GM19025 (cell line): Measurements from ENCODE around the gene MOSMO.
"Not testable (repeated sequence)": the region's sequence is repeated elsewhere in the genome, so short reads cannot be mapped to it uniquely, and the experiment has no call there.

ENCODE experiments used
- ATAC-seq: cut with Tn5 transposase; IDR thresholded peaks from one replicate; pipeline ENCODE4 v1.9.1; 2021; ENCODE audit warnings: mild to moderate bottlenecking, low read depth, moderate library complexity; ENCODE audit not compliant: unreplicated experiment

Gene MOSMO

GRCh38 chr16:22088642-22089041, 80.7 kb downstream of the MOSMO start:
- ATAC-seq, result no peak

DNA sequence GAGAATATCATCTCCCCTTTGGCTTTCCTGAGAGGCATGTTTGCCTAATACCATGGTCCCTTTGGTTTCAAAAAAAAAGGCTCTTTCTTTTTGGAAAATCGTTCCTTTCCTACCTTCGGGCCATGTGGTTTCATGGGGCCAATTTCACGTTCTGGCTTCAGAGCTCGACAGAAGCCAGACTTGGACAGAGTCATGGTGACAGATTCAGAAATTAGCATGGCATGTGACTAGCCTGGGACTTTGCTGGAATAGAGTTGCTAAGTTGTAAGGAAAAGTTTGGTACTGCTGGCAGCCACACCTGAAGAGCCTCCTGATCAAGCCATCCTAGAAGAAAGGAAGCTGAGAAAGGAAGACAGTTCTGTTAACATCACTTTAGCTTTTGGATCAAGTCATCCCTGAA, 82.0 kb downstream of the MOSMO start:
- ATAC-seq, result no peak

- ATAC-seq, result no peak
Measured at GRCh38 chr16:22091721-22092120, 83.8 kb downstream of the MOSMO start.

- no peak for ATAC-seq
Measured at GRCh38 chr16:22092143-22092933, 84.4 kb downstream of the MOSMO start, which contains the start of gene VWA3A. Gene VWA3A (plus strand): TSS chr16:22092541. CDS start chr16:22092638, 97 bp downstream.

DNA sequence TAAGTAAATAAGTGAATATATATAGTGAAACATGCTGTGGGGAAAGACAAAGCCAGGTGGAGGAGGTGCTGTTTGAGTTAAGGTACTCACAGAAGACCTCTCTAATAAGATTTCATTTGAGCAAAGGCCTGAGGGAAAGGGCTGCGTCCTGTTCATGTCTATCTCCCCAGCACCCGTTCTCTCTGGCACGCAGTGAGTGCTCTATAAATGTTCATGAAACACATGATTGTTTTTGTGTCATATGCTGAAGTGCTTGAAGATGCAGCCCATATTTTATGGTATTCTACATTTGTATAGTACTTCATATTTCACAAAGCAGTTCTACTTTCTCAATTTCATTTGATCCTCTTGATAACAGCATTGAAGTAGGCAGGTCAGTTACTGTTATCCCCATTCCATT, 85.4 kb downstream of the MOSMO start:
- ATAC-seq, result no peak

DNA sequence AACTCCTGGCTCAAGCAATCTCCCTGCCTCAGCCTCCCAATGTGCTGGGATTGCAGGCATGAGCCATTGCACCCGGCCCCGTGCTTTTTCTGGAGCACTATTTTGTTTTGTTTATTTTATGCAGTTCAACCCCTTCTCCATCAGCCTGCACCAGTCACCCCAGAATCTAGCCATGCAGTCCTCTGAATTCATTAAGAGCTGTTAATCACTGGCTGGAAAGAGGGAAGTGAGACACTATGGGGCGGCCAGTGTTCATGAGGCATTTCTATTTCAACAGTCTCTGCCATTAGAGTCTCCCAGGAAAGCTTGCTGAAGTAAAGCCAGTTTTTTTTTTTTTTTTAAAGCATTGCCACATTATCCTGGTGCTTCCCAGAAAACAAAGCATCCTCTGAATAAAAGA, 86.1 kb downstream of the MOSMO start:
- ATAC-seq, result no peak

DNA sequence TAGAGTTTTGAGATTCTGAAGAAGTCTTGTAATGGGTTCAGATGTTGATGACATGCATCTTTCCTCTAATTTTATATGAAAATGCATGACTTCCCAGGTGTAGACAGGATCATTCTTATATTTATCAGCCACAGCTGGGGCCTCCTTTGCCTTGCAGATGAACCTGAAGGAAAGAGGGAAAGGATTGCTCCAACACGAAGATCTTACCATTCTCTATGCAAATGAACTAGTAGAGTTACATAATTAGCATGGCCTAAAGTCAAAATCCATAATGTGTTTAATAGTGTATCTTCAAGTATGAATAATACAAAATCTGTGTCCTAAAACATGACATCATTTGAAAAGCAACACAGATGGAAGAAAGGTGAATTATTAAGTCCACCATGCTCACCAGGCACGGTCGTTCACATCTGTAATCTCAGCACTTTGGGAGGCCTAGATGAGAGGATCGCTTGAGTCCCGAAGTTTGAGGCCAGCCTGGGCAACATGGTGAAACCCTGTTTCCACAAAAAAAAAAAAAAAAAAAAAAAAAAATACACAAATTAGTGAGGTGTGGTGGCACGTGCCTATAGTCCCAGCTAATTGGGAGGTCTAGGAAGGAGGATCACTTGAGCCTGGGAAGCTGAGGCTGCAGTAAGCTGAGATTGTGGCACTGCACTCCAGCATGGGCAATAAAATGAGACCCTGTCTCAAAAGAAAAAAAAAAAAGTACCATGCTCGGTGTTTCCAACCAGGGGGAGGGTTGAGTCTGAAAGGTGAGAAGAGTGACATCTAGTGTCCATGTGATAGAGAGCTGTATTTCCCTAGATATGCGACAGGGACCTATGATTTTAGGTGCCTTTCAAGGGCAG, 90.7 kb downstream of the MOSMO start:
- ATAC-seq, result no peak

DNA sequence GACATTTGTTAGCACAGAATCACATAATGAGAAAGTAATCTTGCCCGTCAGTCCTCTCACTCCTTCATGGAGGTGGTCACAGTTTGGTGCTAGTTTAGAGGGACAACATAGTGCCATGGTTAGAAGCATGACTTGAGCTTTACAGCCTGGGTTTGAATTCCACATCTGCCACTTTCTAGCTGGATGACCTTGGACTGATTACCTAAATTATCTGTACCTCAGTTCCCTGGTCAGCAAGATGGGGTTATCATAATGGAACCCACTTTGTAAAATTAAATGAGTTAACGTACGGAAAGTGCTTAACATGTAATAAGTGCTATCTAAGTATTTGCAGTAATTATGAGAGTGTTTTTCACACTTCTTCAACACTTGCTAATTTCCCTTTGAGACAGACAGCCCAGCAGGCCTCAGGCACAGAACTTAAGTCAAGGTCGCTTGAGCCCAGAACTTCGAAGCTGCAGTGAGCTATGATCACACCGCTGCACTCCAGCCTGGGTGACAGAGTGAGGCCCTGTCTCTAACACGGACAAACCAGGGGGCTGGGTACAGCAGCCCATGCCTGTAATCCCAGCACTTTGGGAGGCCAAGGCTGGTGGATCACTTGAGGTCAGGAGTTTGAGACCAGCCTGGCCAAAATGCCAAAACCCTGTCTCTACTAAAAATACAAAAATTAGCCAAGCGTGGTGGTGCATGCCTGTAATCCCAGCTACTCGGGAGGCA, 91.5 kb downstream of the MOSMO start:
- no peak for ATAC-seq

DNA sequence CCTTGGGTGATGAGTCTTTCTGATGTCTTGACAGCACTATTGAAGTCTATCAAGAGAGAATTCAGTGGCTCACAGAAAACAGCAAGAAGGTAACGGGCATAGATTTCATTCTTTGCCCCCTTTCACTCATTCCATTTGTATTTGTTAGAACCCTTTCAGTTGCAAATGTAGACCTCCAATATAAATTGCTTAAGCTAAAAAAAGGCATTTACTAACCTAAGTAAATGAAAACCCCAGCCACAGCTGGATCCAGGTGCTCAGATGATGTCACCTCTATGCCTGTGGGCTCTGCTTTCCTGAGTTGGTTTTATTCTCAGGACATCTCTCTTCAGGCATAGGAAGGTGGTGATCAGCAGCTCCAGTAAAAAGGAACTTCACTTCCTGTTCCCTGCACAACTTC, 95.5 kb downstream of the MOSMO start:
- ATAC-seq, result no peak

- no peak for ATAC-seq
Measured at GRCh38 chr16:22109258-22109898, 101.5 kb downstream of the MOSMO start.

GRCh38 chr16:22111629-22112028, 103.7 kb downstream of the MOSMO start:
- not testable (repeated sequence) for ATAC-seq

DNA sequence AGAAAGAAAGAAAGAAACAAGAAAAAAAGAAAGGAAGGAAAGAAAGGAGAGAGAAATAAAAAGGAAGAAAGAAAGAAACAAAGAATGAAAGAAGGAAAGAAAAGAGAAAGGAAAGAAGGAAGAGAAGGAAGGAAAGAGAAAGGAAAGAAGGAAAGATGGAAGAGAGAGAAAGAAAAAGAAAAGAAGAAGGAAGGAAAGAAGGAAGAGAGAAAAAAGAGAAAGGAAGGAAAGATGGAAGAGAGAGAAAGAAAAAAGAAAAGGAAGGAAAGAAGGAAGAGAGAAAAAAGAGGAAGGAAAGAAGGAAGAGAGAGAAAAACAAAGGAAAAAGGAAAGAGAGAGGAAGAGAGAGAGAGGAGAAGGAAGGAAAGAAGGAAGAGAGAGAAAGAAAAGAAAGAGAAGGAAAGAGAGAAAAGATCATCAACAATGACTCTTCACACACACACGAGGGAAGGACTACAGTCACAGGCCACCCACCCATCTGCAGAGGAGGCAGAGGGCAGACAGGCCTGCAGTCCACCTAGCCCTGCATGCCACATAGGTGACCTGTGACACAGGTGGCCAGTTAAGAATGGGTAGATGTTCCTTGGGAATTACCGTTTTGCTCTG, 108.3 kb downstream of the MOSMO start:
- no peak for ATAC-seq

DNA sequence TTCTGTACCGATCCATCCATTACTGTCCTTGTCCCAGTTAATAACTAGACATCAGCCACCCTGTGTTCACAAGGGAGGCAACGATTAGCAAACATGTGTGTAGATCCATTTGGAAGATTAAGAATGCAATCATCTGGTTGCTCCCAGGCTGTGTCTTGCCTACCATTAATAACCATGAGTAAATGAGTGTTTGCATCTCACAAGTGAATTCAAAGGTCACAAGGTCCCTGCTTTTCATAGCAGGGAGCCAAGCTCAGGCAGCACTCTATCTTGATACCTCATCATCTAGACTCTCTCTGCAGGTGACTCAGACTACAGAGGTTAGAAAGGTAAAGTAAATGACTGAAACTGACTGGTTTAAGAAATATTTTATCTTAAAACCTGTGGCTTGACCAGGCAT, 109.7 kb downstream of the MOSMO start:
- no peak for ATAC-seq

- no peak for ATAC-seq
Measured at GRCh38 chr16:22120440-22120839, 112.5 kb downstream of the MOSMO start.

- no peak for ATAC-seq
Measured at GRCh38 chr16:22122239-22122638, 114.3 kb downstream of the MOSMO start.

- ATAC-seq, result no peak
Measured at GRCh38 chr16:22123146-22123545, 115.2 kb downstream of the MOSMO start.

GRCh38 chr16:22123759-22124490, 116.0 kb downstream of the MOSMO start:
- ATAC-seq, result no peak

GRCh38 chr16:22124583-22125284, 116.8 kb downstream of the MOSMO start:
- ATAC-seq, result no peak

DNA sequence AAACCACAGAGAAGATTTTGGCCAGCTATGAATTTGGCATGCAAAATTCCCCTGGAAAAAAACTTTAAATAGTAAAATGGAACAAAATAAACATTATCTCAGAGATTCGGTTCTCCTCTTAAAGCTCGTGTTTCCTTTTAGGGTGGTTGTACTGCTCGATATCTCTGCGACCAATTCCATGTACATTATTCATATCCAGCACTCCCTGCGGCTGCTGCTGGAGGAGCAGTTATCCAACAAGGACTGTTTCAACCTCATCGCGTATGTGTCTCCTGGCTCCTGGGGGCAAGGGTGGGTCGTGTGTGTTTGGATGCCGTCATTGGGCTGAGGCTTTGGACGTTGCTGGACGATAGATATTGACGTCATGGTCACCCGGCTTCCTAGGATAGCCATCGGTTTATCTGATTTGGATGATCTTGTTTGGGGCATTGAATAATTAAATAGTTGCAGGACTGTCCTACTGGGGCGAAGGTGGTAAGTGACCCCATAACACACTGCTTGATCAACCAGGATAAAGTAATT, 118.2 kb downstream of the MOSMO start:
- ATAC-seq, result no peak
